SW480 (cell line): ENCODE data around the gene HDGF.

Source experiments
- DNase-seq: peaks from one replicate; pipeline ENCODE4 v3.0.0-alpha.2; 2016; ENCODE audit warnings: low spot score

Gene HDGF

GRCh38 chr1:156746728-156747631 is 4.5 kb downstream of the HDGF start:
- peak; percentile 91 for DNase-seq

GRCh38 chr1:156746406-156746727 is 5.1 kb downstream of the HDGF start:
- DNase-seq = no peak

- DNase-seq = no peak
These were observed 5.6 kb downstream of the HDGF start for GRCh38 chr1:156745881-156746280.

- no peak for DNase-seq
These were observed 6.6 kb downstream of the HDGF start for GRCh38 chr1:156744786-156745419.

GRCh38 chr1:156744344-156744743 is 7.1 kb downstream of the HDGF start:
- no peak for DNase-seq

GRCh38 chr1:156743367-156744302 is 7.8 kb downstream of the HDGF start:
- DNase-seq = no peak

- no peak for DNase-seq
These were observed 8.7 kb downstream of the HDGF start for GRCh38 chr1:156742801-156743200.

- no peak for DNase-seq
These were observed 9.5 kb downstream of the HDGF start for GRCh38 chr1:156742017-156742416.

- no peak for DNase-seq
These were observed 9.9 kb downstream of the HDGF start for GRCh38 chr1:156741481-156741983.

GRCh38 chr1:156740741-156741480 is 10.6 kb downstream of the HDGF start, which contains the start of gene MRPL24:
Gene MRPL24, minus strand, starts transcription at chr1:156741088. Its CDS starts 2,384 bp downstream, at chr1:156738704.
- DNase-seq = peak; percentile 99

GRCh38 chr1:156740237-156740740 is 11.2 kb downstream of the HDGF start:
- DNase-seq = no peak

GRCh38 chr1:156738916-156739315 is 12.6 kb downstream of the HDGF start:
- DNase-seq = no peak

GRCh38 chr1:156738407-156738806 is 13.1 kb downstream of the HDGF start:
- DNase-seq = no peak

- DNase-seq = no peak
These were observed 17.4 kb downstream of the HDGF start for GRCh38 chr1:156733989-156734584.

- DNase-seq = peak; percentile 97
These were observed 22.6 kb downstream of the HDGF start, which contains the start of gene ISG20L2 for GRCh38 chr1:156728599-156729462. Gene ISG20L2, minus strand, starts transcription at chr1:156728766. Its CDS starts 1,114 bp downstream, at chr1:156727652.

- DNase-seq = peak; percentile 69
These were observed 23.4 kb downstream of the HDGF start, which contains the start of gene METTL25B for GRCh38 chr1:156727926-156728598. Gene METTL25B, plus strand, starts transcription at chr1:156728469. Its CDS starts 636 bp downstream, at chr1:156729105.

- no peak for DNase-seq
These were observed 24.0 kb downstream of the HDGF start for GRCh38 chr1:156727492-156727891.

- DNase-seq = peak; percentile 77
These were observed 24.8 kb downstream of the HDGF start for GRCh38 chr1:156726549-156727226.
